NCI-H2196 (cell line): ENCODE data around the gene PPP2R2D.
A peak's percentile ranks its signal among the peaks of the same experiment; 100 is the strongest.
"Not testable (repeated sequence)": the region's sequence is repeated elsewhere in the genome, so short reads cannot be mapped to it uniquely, and the experiment has no call there.

Experiments
- DNase-seq: peaks from one replicate; lab custom pipeline; 2025; ENCODE audit not compliant: unreplicated experiment; lab: John Stamatoyannopoulos, UW

Gene PPP2R2D

DNA sequence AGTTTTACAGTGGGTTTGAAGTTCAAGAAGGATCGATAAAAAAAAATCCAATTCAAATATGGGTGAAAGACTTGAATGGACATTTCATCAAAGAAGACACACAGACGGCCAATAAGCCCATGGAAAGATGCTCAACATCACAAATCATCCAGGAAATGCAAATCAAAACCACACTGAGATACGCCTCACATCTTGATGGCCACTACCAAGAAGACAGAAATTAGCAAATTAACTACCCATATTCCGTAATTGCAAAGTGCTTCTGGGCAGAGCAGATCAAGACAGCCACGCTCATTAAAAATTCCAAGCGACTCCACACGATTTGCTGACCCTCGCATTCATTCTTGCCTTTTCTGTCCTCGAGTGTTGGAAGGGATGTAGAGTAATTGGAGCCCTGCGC lies 34.1 kb upstream of the PPP2R2D start:
- DNase-seq = no peak

GRCh38 chr10:131868436-131868835 lies 32.4 kb upstream of the PPP2R2D start:
- no peak for DNase-seq

GRCh38 chr10:131869344-131869743 lies 31.5 kb upstream of the PPP2R2D start:
- no peak for DNase-seq

- DNase-seq = no peak
Observed at GRCh38 chr10:131870411-131870810, 30.4 kb upstream of the PPP2R2D start.

- no peak for DNase-seq
Observed at GRCh38 chr10:131870831-131871672, 29.8 kb upstream of the PPP2R2D start.

GRCh38 chr10:131871673-131872005 lies 29.2 kb upstream of the PPP2R2D start:
- no peak for DNase-seq

DNA sequence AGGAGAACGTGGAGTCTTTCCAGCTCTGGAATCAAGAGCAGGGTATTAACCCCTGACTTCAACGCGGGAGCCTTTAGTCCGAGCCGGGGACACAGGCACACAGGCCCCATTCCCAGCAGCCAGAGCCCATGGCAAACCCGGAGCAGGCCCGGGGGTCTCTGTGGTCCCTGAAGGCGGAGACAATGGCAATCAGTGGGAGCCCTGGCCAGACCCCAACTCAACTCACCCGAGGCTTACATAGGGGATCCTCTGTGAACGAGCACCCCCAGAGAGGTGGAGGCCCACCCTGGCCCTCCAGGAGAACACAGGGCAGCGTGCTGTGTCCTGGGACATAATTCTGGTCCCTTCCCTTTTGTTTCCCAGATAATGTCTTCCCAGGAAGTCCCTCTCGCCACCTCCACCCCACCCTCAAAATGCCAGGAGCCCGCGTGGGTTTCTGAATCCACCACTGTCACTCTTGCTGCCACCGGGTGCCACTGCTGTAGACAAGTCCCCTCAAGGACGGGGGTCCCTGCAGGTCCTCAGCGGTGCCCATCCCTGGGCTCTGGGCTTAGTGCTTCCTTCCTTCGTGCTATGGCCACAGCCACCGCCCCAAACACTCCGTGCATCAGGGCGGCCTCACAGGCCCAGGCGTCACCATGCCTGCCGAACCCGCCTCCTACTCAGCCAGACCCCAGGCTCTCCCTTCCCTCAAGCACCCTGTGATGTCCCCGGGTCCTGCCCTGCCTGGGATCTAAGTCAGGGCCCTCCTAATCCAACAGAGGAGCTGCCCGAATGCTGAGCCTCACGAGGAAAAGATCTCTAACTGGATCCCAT lies 28.6 kb upstream of the PPP2R2D start:
- DNase-seq = no peak

- no peak for DNase-seq
Observed at GRCh38 chr10:131872827-131873375, 27.9 kb upstream of the PPP2R2D start.

- DNase-seq = peak; percentile 74
Observed at GRCh38 chr10:131874991-131875451, 25.8 kb upstream of the PPP2R2D start.

DNA sequence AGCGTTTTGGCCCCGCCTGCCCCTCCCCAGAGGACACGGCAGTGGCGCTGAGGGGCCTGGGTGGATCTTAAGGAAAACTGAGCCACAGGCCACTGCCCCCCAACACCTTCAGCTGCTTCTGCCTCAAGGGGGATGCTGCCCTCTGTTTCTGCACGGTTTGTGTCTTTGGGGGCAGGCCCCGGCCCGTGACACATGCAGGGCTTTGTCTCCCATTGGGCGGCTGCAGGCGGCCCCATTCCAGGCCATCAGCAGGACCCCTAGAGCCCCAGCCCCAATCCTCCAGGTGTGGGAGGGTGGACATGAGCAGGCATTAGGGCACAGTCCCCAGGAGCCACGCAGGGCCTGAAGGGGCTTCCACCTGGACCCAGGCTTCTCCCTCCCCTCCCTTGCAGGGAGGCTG lies 25.3 kb upstream of the PPP2R2D start:
- no peak for DNase-seq

DNA sequence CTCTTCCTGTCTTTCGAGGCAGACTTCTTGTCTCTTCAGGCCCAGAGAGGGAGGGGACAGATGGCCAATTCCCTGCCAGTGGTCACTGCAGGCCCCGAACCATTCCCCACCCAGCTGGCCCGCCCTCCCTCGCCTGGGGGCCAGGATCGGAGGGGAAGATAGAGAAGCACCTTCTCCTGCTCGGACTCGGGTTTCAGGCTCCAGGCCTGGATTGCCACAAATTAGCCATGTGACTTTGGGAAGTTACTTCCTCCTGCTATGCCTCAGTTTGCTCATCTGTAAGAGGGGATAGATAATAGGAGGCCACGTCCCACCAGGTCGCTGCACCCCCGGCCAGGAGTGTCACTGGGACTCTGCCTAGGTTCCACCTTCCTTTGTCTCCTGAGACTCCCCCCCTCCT lies 24.8 kb upstream of the PPP2R2D start:
- no peak for DNase-seq

GRCh38 chr10:131876508-131876907 lies 24.3 kb upstream of the PPP2R2D start:
- no peak for DNase-seq

DNA sequence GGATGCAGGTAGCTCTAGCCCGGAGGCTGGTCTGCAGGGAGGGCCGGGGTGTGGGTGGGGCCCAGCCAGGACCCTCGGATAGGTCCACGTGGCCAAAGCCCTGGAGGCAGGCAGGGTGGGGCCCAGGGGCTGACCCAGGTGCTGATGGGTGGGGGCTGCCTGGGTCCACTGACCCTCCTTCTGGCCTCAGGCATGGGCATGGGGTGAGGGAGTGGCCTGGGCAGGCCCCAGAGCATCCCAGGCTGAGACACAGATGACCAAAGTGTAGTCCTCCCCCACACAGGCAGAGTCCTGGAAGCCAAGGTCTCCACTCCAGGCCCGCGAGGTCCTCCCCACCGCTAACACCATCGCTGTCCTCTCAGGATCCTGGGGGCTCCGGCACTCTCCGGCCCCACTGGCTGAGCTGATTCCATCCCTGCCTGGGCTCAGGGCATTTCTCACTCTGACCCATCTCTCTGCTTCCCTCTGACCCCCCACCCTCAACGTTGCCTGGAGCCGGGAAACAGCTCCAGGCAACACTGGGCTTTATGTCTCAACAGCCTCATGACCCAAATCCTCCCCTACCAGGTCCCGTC lies 20.7 kb upstream of the PPP2R2D start:
- DNase-seq = no peak

GRCh38 chr10:131881104-131881880 lies 19.5 kb upstream of the PPP2R2D start:
- DNase-seq = no peak

GRCh38 chr10:131882151-131882550 lies 18.7 kb upstream of the PPP2R2D start:
- no peak for DNase-seq

GRCh38 chr10:131882590-131883451 lies 18.0 kb upstream of the PPP2R2D start:
- no peak for DNase-seq

DNA sequence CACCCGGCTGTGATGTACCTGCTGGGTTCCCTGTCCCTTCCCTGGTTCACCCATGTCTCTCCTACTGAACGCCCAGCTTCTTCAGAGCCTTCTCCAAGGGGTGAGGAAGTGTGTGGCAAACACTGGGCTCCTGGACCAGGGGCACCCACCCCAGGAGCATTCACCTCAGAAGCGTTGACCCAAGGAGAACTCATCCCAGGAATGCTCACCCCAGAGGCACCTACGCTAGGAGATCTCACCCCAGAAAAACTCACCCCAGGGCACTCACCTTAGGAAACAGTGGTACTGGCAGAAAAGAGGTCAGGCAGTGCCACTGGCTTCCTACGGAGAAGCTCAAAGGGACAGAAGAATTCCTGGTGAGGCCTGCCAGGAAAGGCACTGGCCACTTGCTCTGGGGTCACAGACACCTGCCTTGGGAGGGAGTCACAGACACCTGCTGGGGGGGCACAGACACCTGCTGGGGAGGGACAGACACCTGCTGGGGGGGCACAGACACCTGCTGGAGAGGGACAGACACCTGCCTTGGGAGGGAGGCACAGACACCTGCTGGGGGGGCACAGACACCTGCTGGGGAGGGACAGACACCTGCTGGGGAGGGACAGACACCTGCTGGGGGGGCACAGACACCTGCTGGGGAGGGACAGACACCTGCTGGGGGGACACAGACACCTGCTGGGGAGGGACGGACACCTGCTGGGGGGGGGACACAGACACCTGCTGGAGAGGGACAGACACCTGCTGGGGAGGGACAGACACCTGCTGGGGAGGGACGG lies 17.0 kb upstream of the PPP2R2D start:
- not testable (repeated sequence) for DNase-seq

GRCh38 chr10:131885391-131886165 lies 15.2 kb upstream of the PPP2R2D start:
- no peak for DNase-seq
